ENCODE measurements around the gene ZNF331.

ZNF331 gene

DNA sequence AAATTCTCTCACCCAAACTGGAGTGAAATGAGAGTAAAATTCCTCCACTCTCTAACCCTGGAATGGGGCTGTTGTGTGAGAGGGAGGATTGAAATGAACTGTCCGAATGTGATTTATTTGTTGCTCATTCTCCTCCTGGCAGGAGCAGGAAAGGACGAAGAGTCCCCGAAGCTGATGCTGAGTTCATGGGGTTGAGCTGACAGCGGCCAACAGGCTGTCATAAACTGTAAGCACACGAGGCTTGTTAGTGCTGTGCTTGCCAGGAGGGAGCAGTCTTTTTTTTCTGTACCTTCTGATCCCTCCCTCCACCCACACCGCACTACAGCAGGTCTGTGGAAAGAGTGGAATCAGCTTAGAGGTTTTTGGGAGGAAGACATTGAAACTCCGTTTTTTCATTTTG, 33.1 kb upstream of the ZNF331 start:
- H3K4me2 ChIP-seq (ENCODE audit: low read length): no peak overlapping the region
- no peaks in the 10 kb centered on the region; the same call in 1 of the 2 replicates for H3K9me3 ChIP-seq (ENCODE audit: insufficient read depth, low read length)
- H3K4me1 ChIP-seq (ENCODE audit: low read length): no peaks in the 10 kb centered on the region
- H3K79me2 ChIP-seq (ENCODE audit: low read length): no peaks in the 10 kb centered on the region
- no peaks in the 10 kb centered on the region for H3K36me3 ChIP-seq (replicated peaks; ENCODE audit: low read depth, low read length)
- no peak overlapping the region for H3K27ac ChIP-seq (ENCODE audit: low read length)
- H3K27me3 ChIP-seq (ENCODE audit: low read depth, low read length): no peaks in the 10 kb centered on the region
- no peak overlapping the region for H2AFZ ChIP-seq (ENCODE audit: low read depth, low read length)
- H3K4me3 ChIP-seq (ENCODE audit: low read length): no peak overlapping the region
- TF ChIP-seq CTCF (IDR thresholded peaks at IDR 0.05; ENCODE audit: low read depth, low read length): no peak
- TF ChIP-seq EZH2phosphoT487 (IDR thresholded peaks at IDR 0.05; ENCODE audit: low read depth): no peak
- H3K9ac ChIP-seq (ENCODE audit: low read length): no peak overlapping the region
- no peaks in the 10 kb centered on the region for H4K20me1 ChIP-seq (ENCODE audit: insufficient read depth, low read length)

GRCh38 chr19:53506728-53507127, 31.2 kb upstream of the ZNF331 start:
- Histone ChIP-seq H3K36me3 (replicated peaks; ENCODE audit: low read depth, low read length) (no peaks in the 10 kb centered on the region), H3K27ac (ENCODE audit: low read length) (no peak overlapping the region), H3K4me1 (ENCODE audit: low read length) (no peaks in the 10 kb centered on the region), H3K4me2 (ENCODE audit: low read length) (no peak overlapping the region), H3K27me3 (ENCODE audit: low read depth, low read length) (no peaks in the 10 kb centered on the region), H3K9me3 (ENCODE audit: insufficient read depth, low read length) (no peaks in the 10 kb centered on the region; the same call in 1 of the 2 replicates), H2AFZ (ENCODE audit: low read depth, low read length) (no peak overlapping the region), H3K4me3 (ENCODE audit: low read length) (no peak overlapping the region), H3K79me2 (ENCODE audit: low read length) (no peaks in the 10 kb centered on the region), H4K20me1 (ENCODE audit: insufficient read depth, low read length) (no peaks in the 10 kb centered on the region), H3K9ac (ENCODE audit: low read length) (no peak overlapping the region)
- no peak for TF ChIP-seq CTCF (IDR thresholded peaks at IDR 0.05; ENCODE audit: low read depth, low read length)
- TF ChIP-seq EZH2phosphoT487 (IDR thresholded peaks at IDR 0.05; ENCODE audit: low read depth): no peak

DNA sequence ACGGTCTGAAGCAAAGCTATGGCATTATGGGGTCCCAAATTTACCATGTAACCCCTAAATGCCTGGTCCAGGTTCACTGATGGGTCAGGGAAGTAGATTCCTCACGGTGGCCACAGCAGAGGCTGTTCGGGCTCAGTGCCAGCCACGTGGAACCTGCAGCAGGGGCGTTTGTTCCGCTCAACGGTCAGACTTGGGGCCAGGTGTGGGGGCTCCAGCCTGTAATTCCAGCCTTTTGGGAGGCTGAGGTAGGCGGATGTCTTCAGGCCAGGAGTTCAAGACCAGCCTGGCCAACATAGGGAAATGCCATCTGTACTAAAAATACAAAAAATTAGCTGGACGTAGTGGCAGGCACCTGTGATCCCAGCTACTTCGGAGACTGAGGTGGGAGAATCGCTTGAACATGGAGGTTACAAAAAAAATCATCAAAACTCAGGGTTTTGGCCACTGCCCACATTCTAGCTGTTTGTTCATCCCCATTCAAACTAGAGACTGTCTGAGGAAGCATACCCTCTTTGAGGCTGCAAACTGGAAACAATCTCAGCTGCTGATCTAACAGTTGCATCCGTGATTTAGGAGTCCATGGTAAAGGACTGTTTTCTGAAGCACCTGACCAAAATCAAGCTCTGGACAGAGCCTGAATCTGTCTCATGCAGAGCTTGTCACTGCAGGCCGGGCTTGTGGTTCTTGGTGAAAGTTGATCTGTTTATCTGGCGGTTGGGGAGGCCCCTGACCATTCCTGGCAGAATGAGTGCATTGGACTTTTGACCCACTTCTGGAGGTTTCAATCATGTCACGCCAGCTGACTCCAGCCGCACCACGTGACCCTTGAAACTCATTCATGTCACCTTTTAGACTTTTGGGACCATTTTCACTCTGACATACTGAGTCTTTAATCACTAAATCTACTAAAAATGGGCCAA, 30.2 kb upstream of the ZNF331 start:
- H3K79me2 ChIP-seq (ENCODE audit: low read length): no peaks in the 10 kb centered on the region
- H3K27ac ChIP-seq (ENCODE audit: low read length): no peak overlapping the region
- H4K20me1 ChIP-seq (ENCODE audit: insufficient read depth, low read length): no peaks in the 10 kb centered on the region
- H3K36me3 ChIP-seq (replicated peaks; ENCODE audit: low read depth, low read length): no peaks in the 10 kb centered on the region
- no peaks in the 10 kb centered on the region for H3K27me3 ChIP-seq (ENCODE audit: low read depth, low read length)
- H3K9me3 ChIP-seq (ENCODE audit: insufficient read depth, low read length): no peaks in the 10 kb centered on the region; the same call in 1 of the 2 replicates
- TF ChIP-seq EZH2phosphoT487 (IDR thresholded peaks at IDR 0.05; ENCODE audit: low read depth) (no peak), CTCF (IDR thresholded peaks at IDR 0.05; ENCODE audit: low read depth, low read length) (no peak)
- no peak overlapping the region for H3K4me3 ChIP-seq (ENCODE audit: low read length)
- no peak overlapping the region for H2AFZ ChIP-seq (ENCODE audit: low read depth, low read length)
- H3K9ac ChIP-seq (ENCODE audit: low read length): no peak overlapping the region
- H3K4me1 ChIP-seq (ENCODE audit: low read length): no peaks in the 10 kb centered on the region
- no peak overlapping the region for H3K4me2 ChIP-seq (ENCODE audit: low read length)

- H3K27me3 ChIP-seq (ENCODE audit: low read depth, low read length): no peaks in the 10 kb centered on the region
- no peak overlapping the region for H2AFZ ChIP-seq (ENCODE audit: low read depth, low read length)
- no peak overlapping the region for H3K4me3 ChIP-seq (ENCODE audit: low read length)
- H3K4me1 ChIP-seq (ENCODE audit: low read length): no peaks in the 10 kb centered on the region
- no peak overlapping the region for H3K4me2 ChIP-seq (ENCODE audit: low read length)
- no peaks in the 10 kb centered on the region; the same call in 1 of the 2 replicates for H3K9me3 ChIP-seq (ENCODE audit: insufficient read depth, low read length)
- TF ChIP-seq EZH2phosphoT487 (IDR thresholded peaks at IDR 0.05; ENCODE audit: low read depth) (no peak), CTCF (IDR thresholded peaks at IDR 0.05; ENCODE audit: low read depth, low read length) (no peak)
- no peaks in the 10 kb centered on the region for H3K36me3 ChIP-seq (replicated peaks; ENCODE audit: low read depth, low read length)
- no peak overlapping the region for H3K9ac ChIP-seq (ENCODE audit: low read length)
- no peak overlapping the region for H3K27ac ChIP-seq (ENCODE audit: low read length)
- H3K79me2 ChIP-seq (ENCODE audit: low read length): no peaks in the 10 kb centered on the region
- H4K20me1 ChIP-seq (ENCODE audit: insufficient read depth, low read length): no peaks in the 10 kb centered on the region
These were observed 28.5 kb upstream of the ZNF331 start for GRCh38 chr19:53509443-53509842.
